Vagina (tissue), 2 donors: Measurements from ENCODE around the gene GLCE.

Experiments used
- CTCF ChIP-seq, 3 experiments: fragments of 450-650 bp in 2 of 3; fragments of 200-600 bp in 1 of 3; sonication (generic) in 1 of 3; IDR thresholded peaks; one replicate each; pipeline ENCODE4 v1.5.1; 2017 to 2019; ENCODE audit warnings: antibody characterized with exemption in 3 of 3, mild to moderate bottlenecking in 2 of 3, moderate library complexity in 2 of 3
- POLR2A ChIP-seq, 2 donors: fragments of 450-650 bp; IDR thresholded peaks; one replicate each; pipeline ENCODE4 v1.6.1; 2017; ENCODE audit warnings: antibody characterized with exemption in 2 of 2, mild to moderate bottlenecking in 2 of 2, moderate library complexity in 2 of 2

- TF ChIP-seq CTCF (IDR thresholded peaks at IDR 0.05), result no peak
- no peak for TF ChIP-seq POLR2A (IDR thresholded peaks at IDR 0.05)
Observed at GRCh38 chr15:69189157-69189556, 28.7 kb downstream of the GLCE start.
